Vagina (tissue), 2 donors: ENCODE data around the gene TCF23.

Experiments used
- POLR2A ChIP-seq, 2 donors: fragments of 450-650 bp; IDR thresholded peaks; one replicate each; pipeline ENCODE4 v1.6.1; 2017; ENCODE audit warnings: antibody characterized with exemption in 2 of 2, mild to moderate bottlenecking in 2 of 2, moderate library complexity in 2 of 2
- TF ChIP-seq, protein P1 (sequence below), 3 experiments: fragments of 450-650 bp in 2 of 3; fragments of 200-600 bp in 1 of 3; sonication (generic) in 1 of 3; IDR thresholded peaks; one replicate each; pipeline ENCODE4 v1.5.1; 2017 to 2019; ENCODE audit warnings: antibody characterized with exemption in 3 of 3, mild to moderate bottlenecking in 2 of 3, moderate library complexity in 2 of 3

DNA sequence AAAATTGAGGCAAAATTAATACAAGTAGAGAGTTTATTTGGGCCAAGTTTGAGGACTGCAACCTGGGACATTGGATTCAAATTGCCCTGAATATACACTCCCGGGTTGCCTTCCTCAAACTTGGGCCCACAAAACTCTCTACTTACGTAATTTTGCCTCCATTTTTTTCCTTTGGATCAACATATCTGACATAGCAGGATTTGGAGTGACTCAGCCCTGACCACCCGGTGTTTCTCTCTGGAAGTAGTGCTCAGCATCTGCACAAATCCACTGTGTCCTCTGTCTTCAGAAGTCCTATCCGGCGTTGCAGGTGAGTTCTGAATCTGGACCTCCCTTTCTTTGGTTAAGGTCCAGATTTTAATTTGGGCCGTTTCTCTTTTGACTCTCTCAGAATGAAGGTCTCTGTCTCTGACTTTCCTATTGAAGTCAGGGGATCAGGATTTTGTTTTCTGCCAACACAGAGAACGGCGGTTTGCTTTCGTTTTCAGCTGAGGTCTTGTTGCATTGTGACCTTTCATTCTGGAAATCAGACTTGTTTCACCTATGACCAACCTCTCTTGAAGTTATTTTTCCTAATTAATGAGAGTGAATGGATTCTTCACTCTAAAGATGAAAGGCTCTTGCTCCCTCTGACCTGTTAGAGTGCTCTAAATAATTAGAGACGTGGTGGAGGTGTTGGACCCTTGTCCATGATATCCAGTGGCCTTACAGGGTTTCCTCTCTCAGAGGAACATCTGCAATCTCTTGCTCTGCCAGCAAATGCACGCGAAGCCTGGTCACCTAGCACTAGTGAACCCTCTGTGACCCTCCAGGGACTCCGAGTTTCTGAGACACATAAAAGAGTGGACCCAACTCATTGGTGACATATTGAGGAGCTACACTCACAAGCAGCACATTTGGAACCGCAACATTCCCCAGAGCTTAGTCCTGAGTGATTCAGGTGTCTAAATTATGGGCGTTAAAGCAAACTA lies 13.6 kb downstream of the TCF23 start:
- TF ChIP-seq, protein P1, sequence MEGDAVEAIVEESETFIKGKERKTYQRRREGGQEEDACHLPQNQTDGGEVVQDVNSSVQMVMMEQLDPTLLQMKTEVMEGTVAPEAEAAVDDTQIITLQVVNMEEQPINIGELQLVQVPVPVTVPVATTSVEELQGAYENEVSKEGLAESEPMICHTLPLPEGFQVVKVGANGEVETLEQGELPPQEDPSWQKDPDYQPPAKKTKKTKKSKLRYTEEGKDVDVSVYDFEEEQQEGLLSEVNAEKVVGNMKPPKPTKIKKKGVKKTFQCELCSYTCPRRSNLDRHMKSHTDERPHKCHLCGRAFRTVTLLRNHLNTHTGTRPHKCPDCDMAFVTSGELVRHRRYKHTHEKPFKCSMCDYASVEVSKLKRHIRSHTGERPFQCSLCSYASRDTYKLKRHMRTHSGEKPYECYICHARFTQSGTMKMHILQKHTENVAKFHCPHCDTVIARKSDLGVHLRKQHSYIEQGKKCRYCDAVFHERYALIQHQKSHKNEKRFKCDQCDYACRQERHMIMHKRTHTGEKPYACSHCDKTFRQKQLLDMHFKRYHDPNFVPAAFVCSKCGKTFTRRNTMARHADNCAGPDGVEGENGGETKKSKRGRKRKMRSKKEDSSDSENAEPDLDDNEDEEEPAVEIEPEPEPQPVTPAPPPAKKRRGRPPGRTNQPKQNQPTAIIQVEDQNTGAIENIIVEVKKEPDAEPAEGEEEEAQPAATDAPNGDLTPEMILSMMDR (IDR thresholded peaks at IDR 0.05): no peak
- TF ChIP-seq POLR2A (IDR thresholded peaks at IDR 0.05): no peak
